DND-41 (cell line): ENCODE data around the gene CAMK4.

Experiments
- EZH2 ChIP-seq: IDR thresholded peaks from 3 replicates; pipeline ENCODE4 v1.6.1; 2012; ENCODE audit warnings: borderline replicate concordance, low read depth, mild to moderate bottlenecking, moderate library complexity, low read length, inconsistent platforms; ENCODE audit not compliant: severe bottlenecking
- TF ChIP-seq, protein P1 (sequence below): IDR thresholded peaks from 2 replicates; pipeline ENCODE4 v1.5.1; 2012; ENCODE audit warnings: borderline replicate concordance, low read length, moderate library complexity, mild to moderate bottlenecking; ENCODE audit not compliant: poor library complexity, severe bottlenecking; ENCODE audit errors: extremely low read depth

DNA sequence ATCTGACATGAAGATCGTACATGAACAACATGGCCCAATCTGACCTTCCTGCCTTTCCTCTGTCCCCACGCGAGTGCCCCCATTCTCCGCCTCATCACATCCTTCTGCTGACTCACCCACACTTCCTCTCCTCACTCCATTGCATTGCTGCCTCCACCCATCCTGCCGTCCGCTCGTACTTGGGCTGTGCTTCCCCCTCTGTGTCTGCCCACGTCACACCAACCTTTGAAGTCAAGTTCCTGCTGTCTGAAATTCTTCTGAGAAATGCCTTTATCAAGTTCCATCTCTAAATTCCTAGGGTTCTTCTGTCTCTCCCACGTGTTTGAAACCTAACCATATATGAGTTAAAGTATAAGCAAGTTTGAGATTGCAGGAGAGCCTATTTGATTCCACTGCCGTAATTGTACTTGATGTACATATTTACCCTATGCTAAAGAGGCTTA lies 306.1 kb downstream of the CAMK4 start:
- TF ChIP-seq, protein P1, sequence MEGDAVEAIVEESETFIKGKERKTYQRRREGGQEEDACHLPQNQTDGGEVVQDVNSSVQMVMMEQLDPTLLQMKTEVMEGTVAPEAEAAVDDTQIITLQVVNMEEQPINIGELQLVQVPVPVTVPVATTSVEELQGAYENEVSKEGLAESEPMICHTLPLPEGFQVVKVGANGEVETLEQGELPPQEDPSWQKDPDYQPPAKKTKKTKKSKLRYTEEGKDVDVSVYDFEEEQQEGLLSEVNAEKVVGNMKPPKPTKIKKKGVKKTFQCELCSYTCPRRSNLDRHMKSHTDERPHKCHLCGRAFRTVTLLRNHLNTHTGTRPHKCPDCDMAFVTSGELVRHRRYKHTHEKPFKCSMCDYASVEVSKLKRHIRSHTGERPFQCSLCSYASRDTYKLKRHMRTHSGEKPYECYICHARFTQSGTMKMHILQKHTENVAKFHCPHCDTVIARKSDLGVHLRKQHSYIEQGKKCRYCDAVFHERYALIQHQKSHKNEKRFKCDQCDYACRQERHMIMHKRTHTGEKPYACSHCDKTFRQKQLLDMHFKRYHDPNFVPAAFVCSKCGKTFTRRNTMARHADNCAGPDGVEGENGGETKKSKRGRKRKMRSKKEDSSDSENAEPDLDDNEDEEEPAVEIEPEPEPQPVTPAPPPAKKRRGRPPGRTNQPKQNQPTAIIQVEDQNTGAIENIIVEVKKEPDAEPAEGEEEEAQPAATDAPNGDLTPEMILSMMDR, result no peak
- no peak for TF ChIP-seq EZH2
